GM12874 (cell line): ENCODE measurements around the gene GOLGA6L10.

ENCODE experiments used
- TF ChIP-seq, protein P1 (sequence below): IDR thresholded peaks from 2 replicates; pipeline ENCODE4 v1.5.1; 2011; ENCODE audit warnings: low read depth, mild to moderate bottlenecking, control low read depth, low read length, moderate library complexity; ENCODE audit not compliant: insufficient read depth

The GOLGA6L10 gene

DNA sequence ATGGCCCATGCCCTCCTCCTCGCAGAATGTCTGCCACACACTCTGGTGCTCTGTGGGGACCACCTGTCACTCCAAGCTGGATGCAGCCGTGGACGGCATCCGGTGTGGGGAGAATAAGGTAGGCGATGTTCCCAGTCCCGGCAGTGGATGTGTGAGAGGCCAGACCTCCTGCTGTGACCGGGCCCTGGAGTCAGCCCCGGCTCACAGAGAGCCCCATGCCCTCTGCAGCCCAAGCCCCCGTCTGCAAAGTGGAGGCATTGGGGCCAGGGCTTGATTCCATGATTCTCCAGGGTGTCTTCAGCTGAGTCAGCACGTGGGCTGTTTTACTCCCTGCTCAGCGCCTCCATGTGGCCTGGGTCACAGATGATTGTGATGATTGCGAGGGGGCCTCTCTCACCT is 32.2 kb downstream of the GOLGA6L10 start:
- TF ChIP-seq, protein P1, sequence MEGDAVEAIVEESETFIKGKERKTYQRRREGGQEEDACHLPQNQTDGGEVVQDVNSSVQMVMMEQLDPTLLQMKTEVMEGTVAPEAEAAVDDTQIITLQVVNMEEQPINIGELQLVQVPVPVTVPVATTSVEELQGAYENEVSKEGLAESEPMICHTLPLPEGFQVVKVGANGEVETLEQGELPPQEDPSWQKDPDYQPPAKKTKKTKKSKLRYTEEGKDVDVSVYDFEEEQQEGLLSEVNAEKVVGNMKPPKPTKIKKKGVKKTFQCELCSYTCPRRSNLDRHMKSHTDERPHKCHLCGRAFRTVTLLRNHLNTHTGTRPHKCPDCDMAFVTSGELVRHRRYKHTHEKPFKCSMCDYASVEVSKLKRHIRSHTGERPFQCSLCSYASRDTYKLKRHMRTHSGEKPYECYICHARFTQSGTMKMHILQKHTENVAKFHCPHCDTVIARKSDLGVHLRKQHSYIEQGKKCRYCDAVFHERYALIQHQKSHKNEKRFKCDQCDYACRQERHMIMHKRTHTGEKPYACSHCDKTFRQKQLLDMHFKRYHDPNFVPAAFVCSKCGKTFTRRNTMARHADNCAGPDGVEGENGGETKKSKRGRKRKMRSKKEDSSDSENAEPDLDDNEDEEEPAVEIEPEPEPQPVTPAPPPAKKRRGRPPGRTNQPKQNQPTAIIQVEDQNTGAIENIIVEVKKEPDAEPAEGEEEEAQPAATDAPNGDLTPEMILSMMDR = no peak

DNA sequence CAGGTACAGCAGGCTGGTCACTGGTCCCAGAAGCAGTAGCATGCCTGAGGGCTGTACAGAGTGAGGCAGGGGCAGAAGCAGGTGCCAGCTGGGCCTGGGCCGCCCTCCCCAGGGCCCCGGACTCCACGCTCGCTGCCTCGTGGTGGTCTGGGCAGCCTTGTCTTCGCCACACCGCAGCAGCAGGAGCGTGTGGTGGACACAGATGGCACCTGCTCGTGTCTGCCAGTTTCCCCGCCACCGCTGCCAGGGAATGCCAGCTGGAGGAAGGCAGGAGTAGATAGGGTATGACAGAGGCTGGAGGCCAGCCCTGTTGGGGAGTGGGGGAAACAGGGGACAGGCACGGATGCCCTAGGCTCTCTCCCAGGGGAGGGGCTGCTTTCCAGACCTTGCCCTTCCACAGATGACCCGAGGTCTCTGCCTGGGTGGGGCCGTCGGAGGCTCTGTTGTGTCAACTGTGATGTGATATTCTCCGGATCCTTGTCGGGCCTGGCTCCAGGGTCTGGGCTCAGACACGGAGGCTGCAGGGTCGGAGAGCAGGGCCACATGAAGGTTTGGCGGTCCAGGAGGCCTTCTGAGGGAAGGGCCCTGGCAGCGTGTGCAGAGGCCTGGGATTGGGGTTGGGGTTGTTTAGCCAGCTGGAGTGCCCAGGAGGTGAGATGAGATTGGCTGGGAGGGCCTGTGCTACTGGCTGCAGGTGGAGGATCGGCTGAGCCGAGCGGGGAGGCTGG is 33.6 kb downstream of the GOLGA6L10 start:
- TF ChIP-seq, protein P1 = no peak

DNA sequence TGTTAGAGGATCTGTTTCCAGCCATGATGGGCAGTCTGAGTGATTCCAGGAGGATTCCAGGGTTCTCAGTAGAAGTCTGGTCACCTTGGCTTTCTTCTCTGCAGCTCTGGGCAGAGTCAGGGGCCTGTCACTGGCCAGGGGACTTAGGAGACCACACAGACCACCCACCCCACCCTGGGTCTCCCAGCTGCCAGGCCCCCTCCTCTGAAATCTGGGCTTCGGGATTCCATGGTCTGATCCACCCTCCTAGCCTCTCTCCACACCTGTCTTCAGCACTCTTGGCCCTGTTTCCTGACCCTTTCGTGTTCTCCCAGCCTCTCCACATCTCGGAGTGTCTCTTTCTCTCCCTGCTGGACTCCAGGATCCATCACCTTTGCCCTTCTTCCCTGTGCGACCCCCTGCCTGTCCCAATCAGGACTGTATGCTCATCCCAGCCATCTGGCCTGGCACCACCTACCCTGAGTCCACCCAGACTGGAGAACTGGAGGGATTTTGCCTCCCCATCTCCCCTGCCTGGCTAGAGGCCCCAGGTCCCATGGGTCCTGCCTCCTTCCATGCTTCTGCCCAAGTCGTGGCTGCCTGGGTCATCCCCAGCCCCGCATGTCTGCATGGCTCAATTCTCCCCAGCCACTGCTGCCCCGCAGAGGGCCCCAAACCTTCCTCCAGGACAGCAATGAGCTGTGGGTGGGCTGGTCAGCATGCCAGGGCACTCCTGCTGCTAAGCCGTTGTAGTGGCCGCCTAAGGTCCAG is 34.3 kb downstream of the GOLGA6L10 start:
- TF ChIP-seq, protein P1 = no peak

DNA sequence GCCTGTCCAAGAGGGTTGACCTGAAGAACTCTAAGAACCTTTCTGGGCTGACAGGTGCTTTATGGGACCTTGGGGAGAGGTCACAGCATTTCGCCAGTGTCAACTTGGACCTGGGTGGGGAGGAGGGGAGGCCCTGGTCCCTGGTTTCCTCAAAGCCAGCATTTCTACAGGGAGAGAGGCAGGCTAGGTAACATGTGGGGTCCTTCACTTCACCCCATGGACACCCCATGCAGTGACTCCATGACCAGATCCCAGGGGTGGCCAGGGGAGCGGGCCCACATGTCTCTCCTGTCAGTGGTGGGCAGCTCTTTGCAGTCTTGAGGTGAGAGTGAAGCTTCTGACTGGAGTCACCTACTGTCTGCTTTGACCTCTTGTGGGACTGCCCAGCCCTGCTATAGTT is 35.8 kb downstream of the GOLGA6L10 start:
- TF ChIP-seq, protein P1 = no peak

DNA sequence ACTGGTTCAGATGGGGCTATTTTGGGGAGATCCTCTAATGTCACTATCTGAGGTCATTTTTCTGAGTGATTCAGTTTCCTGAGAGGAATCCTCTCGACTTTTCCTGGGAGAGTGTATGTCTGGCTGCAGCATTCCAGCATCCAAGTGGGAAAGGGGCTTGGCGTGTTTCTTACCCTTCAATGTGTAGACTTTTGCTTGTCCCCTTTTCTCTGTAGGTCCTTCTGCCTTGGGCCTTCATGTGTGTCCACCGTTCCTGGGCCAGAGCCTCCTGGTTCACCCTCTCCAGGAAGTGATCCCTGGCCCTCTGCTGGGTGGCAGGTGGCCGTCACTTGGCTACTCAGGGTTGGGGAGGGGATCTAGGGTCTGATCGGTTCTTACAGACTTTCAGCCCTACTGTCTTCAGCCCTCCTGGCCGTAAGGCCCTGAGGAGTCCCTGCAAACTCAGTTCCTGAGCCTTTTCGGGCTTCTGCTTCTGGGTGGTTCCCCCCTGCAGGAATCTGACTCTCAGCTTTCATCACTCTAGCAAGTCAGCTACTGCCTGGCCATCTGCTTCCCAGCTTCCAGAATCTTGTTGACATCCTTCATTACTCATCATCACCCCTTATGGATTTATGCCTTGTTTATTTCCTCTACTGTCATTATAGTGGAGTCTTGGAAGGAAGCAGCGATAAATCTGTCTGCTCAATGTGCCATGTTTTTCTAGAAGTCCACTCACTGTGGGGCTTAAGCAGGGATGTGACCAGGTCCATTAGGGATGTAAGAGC is 36.5 kb downstream of the GOLGA6L10 start:
- TF ChIP-seq, protein P1 = no peak

DNA sequence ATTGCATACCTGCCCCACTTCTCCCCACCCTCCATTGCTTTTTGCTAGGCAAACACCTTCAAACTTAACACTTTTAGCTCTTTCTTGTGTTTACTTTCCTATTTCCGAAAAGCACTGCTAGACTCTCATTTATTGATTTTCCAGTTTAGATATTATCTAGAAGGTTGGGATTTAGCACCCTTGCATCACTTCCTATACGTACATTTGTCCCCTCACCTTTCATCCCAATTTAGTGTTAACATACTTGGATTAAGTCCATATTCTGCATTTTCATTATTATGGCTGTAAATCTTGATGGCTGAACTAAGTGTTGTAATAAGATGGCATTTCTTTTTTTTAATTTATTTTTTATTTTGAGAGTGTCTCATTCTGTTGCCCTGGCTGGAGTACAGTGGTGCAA is 39.5 kb downstream of the GOLGA6L10 start:
- TF ChIP-seq, protein P1 = no peak

DNA sequence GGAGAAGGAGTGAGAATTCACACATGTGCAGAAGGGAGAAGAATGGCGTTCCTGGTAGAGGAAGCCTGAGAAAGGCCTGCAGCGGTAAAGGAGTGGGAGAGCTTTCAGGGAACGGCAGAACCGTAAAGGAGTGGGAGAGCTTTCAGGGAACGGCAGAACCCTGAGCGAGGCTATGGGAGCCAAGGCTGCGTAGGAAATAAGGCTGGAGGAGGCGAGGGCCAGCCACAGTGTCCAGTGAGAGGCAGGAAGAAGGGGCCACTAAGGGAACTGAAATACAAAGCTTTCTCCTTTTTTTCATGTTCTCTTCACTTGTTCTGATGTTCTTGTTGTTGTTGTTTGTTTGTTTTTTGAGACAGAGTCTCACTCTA is 41.6 kb downstream of the GOLGA6L10 start:
- TF ChIP-seq, protein P1 = no peak
